ENCODE results near the gene TRMT2A.

Gene TRMT2A

GRCh38 chr22:20145832-20146223, 28.8 kb upstream of the TRMT2A start:
- no peak overlapping the region for H2AFZ ChIP-seq (ENCODE audit: low read length)
- H3K4me2 ChIP-seq (ENCODE audit: insufficient read depth, low read length, poor library complexity, severe bottlenecking), result no peak overlapping the region
- no peak overlapping the region for H3K27ac ChIP-seq (replicated peaks; ENCODE audit: low read length)
- peaks cover 0 to 3% of the 10 kb centered on the region in 2 donors for H3K36me3 ChIP-seq (replicated peaks in 1 of 2; ENCODE audit: control insufficient read depth in 2 of 2, insufficient read depth in 2 of 2, low read length in 2 of 2)
- no peak for DNase-seq (ENCODE audit: low spot score)
- H3K27me3 ChIP-seq (ENCODE audit: control insufficient read depth in 3 of 3, insufficient read depth in 3 of 3, low read depth in 1 of 3, low read length in 3 of 3), result no peaks in the 10 kb centered on the region
- H2BK5ac ChIP-seq (ENCODE audit: low read length), result no peak overlapping the region
- no peak overlapping the region for H2AK5ac ChIP-seq (ENCODE audit: low read depth, low read length)
- H2BK12ac ChIP-seq (ENCODE audit: low read length), result no peak overlapping the region
- no peak overlapping the region for H4K8ac ChIP-seq (ENCODE audit: low read depth, low read length)
- H3K9ac ChIP-seq (ENCODE audit: low read depth, low read length, poor library complexity), result no peak overlapping the region
- H3K14ac ChIP-seq (ENCODE audit: low read length), result peak overlapping the region; percentile 21
- no peak overlapping the region for H2BK15ac ChIP-seq (ENCODE audit: low read length)
- no peaks in the 10 kb centered on the region for H3K4me1 ChIP-seq (ENCODE audit: control insufficient read depth in 2 of 2, insufficient read depth in 1 of 2, low read depth in 1 of 2, low read length in 2 of 2)
- H3K79me1 ChIP-seq (ENCODE audit: low read depth, low read length), result peaks cover 4% of the 10 kb centered on the region
- H3K23ac ChIP-seq (ENCODE audit: low read depth, low read length, poor library complexity), result peak overlapping the region; percentile 44
- no peak overlapping the region for H3K18ac ChIP-seq (ENCODE audit: low read length)
- H3K4ac ChIP-seq (ENCODE audit: low read length), result no peak overlapping the region
- no peaks in the 10 kb centered on the region for H3K9me3 ChIP-seq (replicated peaks in 1 of 2; ENCODE audit: control insufficient read depth in 2 of 2, insufficient read depth in 1 of 2, low read depth in 1 of 2, low read length in 2 of 2)
- no peak overlapping the region for H4K91ac ChIP-seq (ENCODE audit: low read depth, low read length, poor library complexity)
- no peak overlapping the region for H2BK120ac ChIP-seq (ENCODE audit: low read depth, low read length)
- H3K4me3 ChIP-seq (ENCODE audit: low read length in 2 of 2), result no peak overlapping the region
- no CpG with 5 or more reads among the region's 21 CpGs for WGBS, 2 donors (ENCODE audit: extremely low coverage in 2 of 2, insufficient read length in 2 of 2, insufficient replicate concordance in 1 of 2)

- no peak overlapping the region for H2AFZ ChIP-seq (ENCODE audit: low read length)
- no peaks in the 10 kb centered on the region for H3K9me3 ChIP-seq (replicated peaks in 1 of 2; ENCODE audit: control insufficient read depth in 2 of 2, insufficient read depth in 1 of 2, low read depth in 1 of 2, low read length in 2 of 2)
- H4K8ac ChIP-seq (ENCODE audit: low read depth, low read length), result no peak overlapping the region
- no peak overlapping the region for H3K4me2 ChIP-seq (ENCODE audit: insufficient read depth, low read length, poor library complexity, severe bottlenecking)
- H2BK15ac ChIP-seq (ENCODE audit: low read length), result no peak overlapping the region
- H3K79me1 ChIP-seq (ENCODE audit: low read depth, low read length), result peaks cover 8% of the 10 kb centered on the region
- peak overlapping the region; percentile 38 for H3K14ac ChIP-seq (ENCODE audit: low read length)
- no peak overlapping the region for H3K4me3 ChIP-seq (ENCODE audit: low read length in 2 of 2)
- H2BK120ac ChIP-seq (ENCODE audit: low read depth, low read length), result no peak overlapping the region
- no peaks in the 10 kb centered on the region for H3K27me3 ChIP-seq (ENCODE audit: control insufficient read depth in 3 of 3, insufficient read depth in 3 of 3, low read depth in 1 of 3, low read length in 3 of 3)
- no peak overlapping the region for H2AK5ac ChIP-seq (ENCODE audit: low read depth, low read length)
- peaks cover 0 to 3% of the 10 kb centered on the region in 2 donors for H3K36me3 ChIP-seq (replicated peaks in 1 of 2; ENCODE audit: control insufficient read depth in 2 of 2, insufficient read depth in 2 of 2, low read length in 2 of 2)
- no peak overlapping the region for H3K18ac ChIP-seq (ENCODE audit: low read length)
- no peak overlapping the region for H2BK12ac ChIP-seq (ENCODE audit: low read length)
- H4K91ac ChIP-seq (ENCODE audit: low read depth, low read length, poor library complexity), result no peak overlapping the region
- peak overlapping the region; percentile 30 for H3K9ac ChIP-seq (ENCODE audit: low read depth, low read length, poor library complexity)
- no peaks in the 10 kb centered on the region for H3K4me1 ChIP-seq (ENCODE audit: control insufficient read depth in 2 of 2, insufficient read depth in 1 of 2, low read depth in 1 of 2, low read length in 2 of 2)
- no CpG with 5 or more reads among the region's 22 CpGs for WGBS, 2 donors (ENCODE audit: extremely low coverage in 2 of 2, insufficient read length in 2 of 2, insufficient replicate concordance in 1 of 2)
- H3K23ac ChIP-seq (ENCODE audit: low read depth, low read length, poor library complexity), result peak overlapping the region; percentile 65
- no peak for DNase-seq (ENCODE audit: low spot score)
- H3K27ac ChIP-seq (replicated peaks; ENCODE audit: low read length), result no peak overlapping the region
- H2BK5ac ChIP-seq (ENCODE audit: low read length), result no peak overlapping the region
- no peak overlapping the region for H3K4ac ChIP-seq (ENCODE audit: low read length)
Measured at GRCh38 chr22:20145206-20145831, 28.3 kb upstream of the TRMT2A start.

- no peak overlapping the region for H2BK5ac ChIP-seq (ENCODE audit: low read length)
- H3K27me3 ChIP-seq (ENCODE audit: control insufficient read depth in 3 of 3, insufficient read depth in 3 of 3, low read depth in 1 of 3, low read length in 3 of 3), result no peaks in the 10 kb centered on the region
- H3K4me3 ChIP-seq (ENCODE audit: low read length in 2 of 2), result no peak overlapping the region
- no peak overlapping the region for H2AK5ac ChIP-seq (ENCODE audit: low read depth, low read length)
- H3K9me3 ChIP-seq (replicated peaks in 1 of 2; ENCODE audit: control insufficient read depth in 2 of 2, insufficient read depth in 1 of 2, low read depth in 1 of 2, low read length in 2 of 2), result no peaks in the 10 kb centered on the region
- DNase-seq (ENCODE audit: low spot score), result no peak
- H3K36me3 ChIP-seq (replicated peaks in 1 of 2; ENCODE audit: control insufficient read depth in 2 of 2, insufficient read depth in 2 of 2, low read length in 2 of 2), result peaks cover 5 to 10% of the 10 kb centered on the region in 2 donors
- H2BK120ac ChIP-seq (ENCODE audit: low read depth, low read length), result no peak overlapping the region
- no peaks in the 10 kb centered on the region for H3K4me1 ChIP-seq (ENCODE audit: control insufficient read depth in 2 of 2, insufficient read depth in 1 of 2, low read depth in 1 of 2, low read length in 2 of 2)
- H3K4me2 ChIP-seq (ENCODE audit: insufficient read depth, low read length, poor library complexity, severe bottlenecking), result no peak overlapping the region
- peak overlapping the region; percentile 48 for H3K18ac ChIP-seq (ENCODE audit: low read length)
- no peak overlapping the region for H4K91ac ChIP-seq (ENCODE audit: low read depth, low read length, poor library complexity)
- H3K23ac ChIP-seq (ENCODE audit: low read depth, low read length, poor library complexity), result peak overlapping the region; percentile 85
- no peak overlapping the region for H3K14ac ChIP-seq (ENCODE audit: low read length)
- H2BK12ac ChIP-seq (ENCODE audit: low read length), result no peak overlapping the region
- no peak overlapping the region for H3K9ac ChIP-seq (ENCODE audit: low read depth, low read length, poor library complexity)
- H3K79me1 ChIP-seq (ENCODE audit: low read depth, low read length), result peaks cover 14% of the 10 kb centered on the region
- no CpG with 5 or more reads among the region's 19 CpGs for WGBS, 2 donors (ENCODE audit: extremely low coverage in 2 of 2, insufficient read length in 2 of 2, insufficient replicate concordance in 1 of 2)
- no peak overlapping the region for H3K27ac ChIP-seq (replicated peaks; ENCODE audit: low read length)
- no peak overlapping the region for H2AFZ ChIP-seq (ENCODE audit: low read length)
- no peak overlapping the region for H3K4ac ChIP-seq (ENCODE audit: low read length)
- no peak overlapping the region for H4K8ac ChIP-seq (ENCODE audit: low read depth, low read length)
- no peak overlapping the region for H2BK15ac ChIP-seq (ENCODE audit: low read length)
Measured at GRCh38 chr22:20143883-20144665, 27.0 kb upstream of the TRMT2A start.
